Loucy (cell line): ENCODE measurements around the gene PAFAH1B2.

Experiments
- H2AFZ ChIP-seq: fragments of 200-600 bp; sonication (generic); 2 replicates; pipeline ENCODE4 v1.6.0; 2016; ENCODE audit warnings: antibody characterized with exemption, mild to moderate bottlenecking, low read length, moderate library complexity
- H3F3A ChIP-seq: fragments of 200-600 bp; 2 replicates; pipeline ENCODE4 v1.6.0; 2016; ENCODE audit warnings: antibody characterized with exemption, low read depth, mild to moderate bottlenecking
- H3K27me3 ChIP-seq: fragments of 200-600 bp; sonication (generic); 2 replicates; pipeline ENCODE4 v1.6.1; 2014; ENCODE audit warnings: low read length, mild to moderate bottlenecking; ENCODE audit not compliant: insufficient read depth, poor library complexity, severe bottlenecking
- H3K36me3 ChIP-seq: fragments of 200-600 bp; sonication (generic); 2 replicates; pipeline ENCODE4 v1.6.1; 2016; ENCODE audit warnings: low read length; ENCODE audit not compliant: insufficient read depth
- H3K4me1 ChIP-seq: fragments of 200-600 bp; sonication (generic); 2 replicates; pipeline ENCODE4 v1.5.1; 2014; ENCODE audit warnings: low read length, mild to moderate bottlenecking; ENCODE audit not compliant: insufficient read depth, poor library complexity, severe bottlenecking
- H3K4me2 ChIP-seq: fragments of 200-600 bp; sonication (generic); 2 replicates; pipeline ENCODE4 v1.6.0; 2014; ENCODE audit warnings: antibody characterized with exemption, low read length, low read depth, mild to moderate bottlenecking; ENCODE audit not compliant: poor library complexity, severe bottlenecking
- H3K4me3 ChIP-seq: fragments of 200-600 bp; sonication (generic); 2 replicates; pipeline ENCODE4 v1.5.1; 2014; ENCODE audit warnings: low read length, mild to moderate bottlenecking, mixed read lengths; ENCODE audit not compliant: poor library complexity, severe bottlenecking
- H3K79me2 ChIP-seq: fragments of 200-600 bp; sonication (generic); 2 replicates; pipeline ENCODE4 v1.6.1; 2014; ENCODE audit warnings: low read length; ENCODE audit not compliant: insufficient read depth
- H3K9ac ChIP-seq: fragments of 200-600 bp; sonication (generic); 2 replicates; pipeline ENCODE4 v1.6.0; 2014; ENCODE audit warnings: mild to moderate bottlenecking, low read depth, low read length, moderate library complexity; ENCODE audit not compliant: poor library complexity, severe bottlenecking
- H3K9me2 ChIP-seq: fragments of 200-600 bp; sonication (generic); replicated peaks from 2 replicates; pipeline ENCODE4 v1.6.1; 2016; ENCODE audit warnings: low read depth, low read length, mixed read lengths
- H3K9me3 ChIP-seq: fragments of 200-600 bp; sonication (generic); 2 replicates; pipeline ENCODE4 v1.6.1; 2014; ENCODE audit warnings: mild to moderate bottlenecking, antibody characterized with exemption, low read length, low read depth; ENCODE audit not compliant: insufficient read depth
- H4K20me1 ChIP-seq: fragments of 200-600 bp; sonication (generic); 2 replicates; pipeline ENCODE4 v1.6.0; 2014; ENCODE audit warnings: antibody characterized with exemption, low read length, mild to moderate bottlenecking; ENCODE audit not compliant: insufficient read depth, poor library complexity, severe bottlenecking
- CTCF ChIP-seq: fragments of 200-600 bp; sonication (generic); conservative IDR thresholded peaks from 2 replicates; pipeline ENCODE4 v1.5.1; 2014; ENCODE audit warnings: mild to moderate bottlenecking, antibody characterized with exemption, low read length
- EZH2phosphoT487 ChIP-seq: fragments of 200-600 bp; IDR thresholded peaks from 2 replicates; pipeline ENCODE4 v1.6.1; 2018; ENCODE audit warnings: antibody characterized with exemption, mild to moderate bottlenecking, moderate library complexity, borderline replicate concordance

The PAFAH1B2 gene

GRCh38 chr11:117219455-117219854, 75.4 kb downstream of the PAFAH1B2 start:
- no peak overlapping the region for H3K9ac ChIP-seq
- TF ChIP-seq EZH2phosphoT487 (no peak), CTCF (no peak)
- no peak overlapping the region for H2AFZ ChIP-seq
- H4K20me1 ChIP-seq, result no peaks in the 10 kb centered on the region
- H3K4me2 ChIP-seq, result no peak overlapping the region
- H3K9me2 ChIP-seq, result no peaks in the 10 kb centered on the region
- no peaks in the 10 kb centered on the region for H3F3A ChIP-seq
- no peaks in the 10 kb centered on the region for H3K4me1 ChIP-seq
- no peaks in the 10 kb centered on the region for H3K79me2 ChIP-seq
- peaks cover 40% of the 10 kb centered on the region; the same call in 1 of the 2 replicates for H3K36me3 ChIP-seq
- H3K4me3 ChIP-seq, result no peak overlapping the region
- H3K27me3 ChIP-seq, result no peaks in the 10 kb centered on the region
- H3K9me3 ChIP-seq, result no peaks in the 10 kb centered on the region

- no peaks in the 10 kb centered on the region for H3K27me3 ChIP-seq
- no peaks in the 10 kb centered on the region for H3K79me2 ChIP-seq
- H3K4me1 ChIP-seq, result no peaks in the 10 kb centered on the region
- TF ChIP-seq EZH2phosphoT487 (no peak), CTCF (no peak)
- H3K9me3 ChIP-seq, result no peaks in the 10 kb centered on the region
- no peaks in the 10 kb centered on the region for H3F3A ChIP-seq
- H4K20me1 ChIP-seq, result no peaks in the 10 kb centered on the region
- peaks cover 38% of the 10 kb centered on the region; the same call in 1 of the 2 replicates for H3K36me3 ChIP-seq
- H2AFZ ChIP-seq, result no peak overlapping the region
- no peaks in the 10 kb centered on the region for H3K9me2 ChIP-seq
- no peak overlapping the region for H3K4me2 ChIP-seq
- no peak overlapping the region for H3K4me3 ChIP-seq
- H3K9ac ChIP-seq, result no peak overlapping the region
Observed at GRCh38 chr11:117219995-117220394, 75.9 kb downstream of the PAFAH1B2 start.

- Histone ChIP-seq H3K36me3 (peaks cover 40% of the 10 kb centered on the region; the same call in 1 of the 2 replicates), H3F3A (no peaks in the 10 kb centered on the region), H2AFZ (no peak overlapping the region), H3K9ac (no peak overlapping the region), H3K27me3 (no peaks in the 10 kb centered on the region), H3K4me2 (no peak overlapping the region), H3K9me3 (no peaks in the 10 kb centered on the region), H3K79me2 (no peaks in the 10 kb centered on the region), H3K9me2 (no peaks in the 10 kb centered on the region), H3K4me1 (no peaks in the 10 kb centered on the region), H3K4me3 (no peak overlapping the region), H4K20me1 (no peaks in the 10 kb centered on the region)
- TF ChIP-seq EZH2phosphoT487 (no peak), CTCF (no peak)
Observed at GRCh38 chr11:117220568-117220967, 76.5 kb downstream of the PAFAH1B2 start.
